Islet of Langerhans (tissue), 1 donor: ENCODE measurements around the gene MGP.

Experiments used
- FAIRE-seq: peaks from one replicate; lab custom pipeline; 2011; peaks lifted over from hg19 to GRCh38; lab: Jason Lieb, UNC

MGP gene

DNA sequence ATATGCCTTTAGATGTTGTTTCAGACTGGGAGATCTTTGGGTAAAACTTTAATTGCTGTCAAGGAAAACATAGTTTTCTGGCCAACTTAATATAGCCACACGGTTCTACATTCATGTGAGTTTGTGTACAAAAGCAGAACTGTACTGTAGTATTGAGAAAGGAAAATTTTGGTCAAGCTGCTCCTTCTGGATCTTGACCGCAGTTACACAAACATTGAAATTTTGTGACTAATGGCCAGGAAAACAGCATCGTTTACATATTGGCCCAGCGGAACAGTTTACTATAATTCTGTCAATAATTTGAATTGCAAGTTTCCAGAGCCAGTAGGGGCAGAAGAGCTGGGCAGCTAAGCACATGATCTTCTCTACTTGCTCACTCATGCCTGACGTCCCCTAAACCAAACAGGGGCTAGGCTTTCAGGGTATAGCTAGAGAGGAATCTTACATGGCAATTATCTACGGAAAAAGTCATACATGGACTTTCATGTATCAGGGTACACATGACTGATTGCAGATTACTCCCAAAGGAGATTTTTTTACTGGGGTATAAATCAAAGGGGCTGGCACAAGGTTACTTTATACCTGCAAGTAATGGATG is 31.0 kb downstream of the MGP start:
- FAIRE-seq: no peak

GRCh38 chr12:14853961-14854360 is 31.7 kb downstream of the MGP start:
- no peak for FAIRE-seq

DNA sequence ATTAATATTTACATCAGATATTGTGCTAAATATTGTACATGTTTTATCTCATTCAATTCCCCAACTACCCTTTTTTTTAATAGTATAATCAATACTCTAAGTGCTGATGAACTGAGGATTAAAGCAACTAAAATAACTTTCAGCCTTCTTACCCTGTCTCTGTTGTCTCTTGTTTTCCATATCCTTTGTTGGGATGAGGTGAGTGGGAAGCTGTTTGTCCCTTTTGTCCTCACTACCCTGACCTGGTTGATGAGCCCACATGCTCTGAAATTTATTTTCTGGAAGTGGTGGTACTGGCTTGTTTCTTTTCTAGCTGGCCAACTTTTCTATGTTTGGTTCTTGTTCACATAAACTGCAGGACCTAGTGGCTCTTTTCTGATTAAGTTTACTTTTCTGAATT is 32.8 kb downstream of the MGP start:
- FAIRE-seq: no peak

- no peak for FAIRE-seq
Observed at GRCh38 chr12:14850929-14851663, 34.6 kb downstream of the MGP start.

GRCh38 chr12:14849661-14850060 is 36.0 kb downstream of the MGP start:
- FAIRE-seq: no peak

DNA sequence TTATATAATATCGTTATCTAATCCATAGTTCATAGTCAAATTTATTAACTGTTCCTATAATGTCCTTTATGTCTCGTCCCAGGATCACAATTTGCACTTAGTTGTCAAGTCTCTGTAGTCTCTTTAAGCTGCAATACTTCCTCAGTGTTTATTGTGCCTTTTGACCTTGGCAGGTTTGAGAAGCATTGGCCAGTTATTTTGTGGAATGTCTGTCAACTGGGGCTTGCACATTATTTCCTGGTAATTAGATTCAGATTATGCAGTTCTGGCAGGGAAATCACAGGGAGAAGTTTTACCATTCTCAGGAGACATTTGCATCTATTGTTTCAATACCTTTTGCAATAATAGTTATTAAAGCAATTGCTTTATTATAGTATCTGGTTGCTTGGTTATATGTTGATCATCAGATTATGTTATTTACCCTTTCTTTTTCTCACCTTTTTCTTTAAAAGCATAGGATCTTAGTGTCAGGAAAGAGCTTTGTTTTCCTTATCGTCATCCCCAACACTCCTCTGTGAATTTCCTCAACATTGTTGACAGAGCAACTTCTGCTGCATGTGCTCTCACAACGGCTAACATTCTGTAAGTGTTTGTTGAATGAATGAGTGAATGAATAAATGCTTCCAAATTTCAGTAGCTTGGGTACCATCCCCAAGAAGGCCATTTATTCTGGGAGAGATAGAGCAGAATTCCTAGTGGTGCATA is 38.6 kb downstream of the MGP start:
- no peak for FAIRE-seq

DNA sequence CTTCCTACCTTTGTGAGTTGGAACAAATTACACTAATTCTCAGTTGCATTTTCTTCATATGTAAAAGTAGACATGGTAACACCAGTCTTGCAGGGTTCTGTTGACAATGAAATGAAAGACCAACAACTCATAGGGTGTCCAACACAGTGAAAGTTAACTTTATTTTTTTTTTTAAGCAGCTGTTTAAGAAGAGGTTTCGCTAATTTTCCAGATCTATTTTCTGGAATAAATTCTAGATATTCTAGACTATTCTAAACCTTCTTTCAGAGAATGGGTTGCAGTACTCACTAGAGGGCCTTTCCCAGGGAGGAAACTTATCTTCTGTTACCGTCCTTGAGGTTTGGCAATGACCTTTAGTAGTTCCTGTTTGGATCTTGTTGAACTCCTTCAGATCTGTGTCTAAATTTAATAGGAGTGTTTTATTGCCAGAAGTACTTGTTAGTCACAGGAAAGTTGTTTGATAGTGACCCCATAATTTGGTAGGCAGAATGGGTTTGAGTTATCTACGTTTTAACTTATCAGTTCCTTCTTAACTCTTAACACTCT is 39.5 kb downstream of the MGP start:
- no peak for FAIRE-seq

GRCh38 chr12:14845350-14845750 is 40.3 kb downstream of the MGP start:
- peak; percentile 92 for FAIRE-seq

- no peak for FAIRE-seq
Observed at GRCh38 chr12:14844401-14844800, 41.3 kb downstream of the MGP start.

DNA sequence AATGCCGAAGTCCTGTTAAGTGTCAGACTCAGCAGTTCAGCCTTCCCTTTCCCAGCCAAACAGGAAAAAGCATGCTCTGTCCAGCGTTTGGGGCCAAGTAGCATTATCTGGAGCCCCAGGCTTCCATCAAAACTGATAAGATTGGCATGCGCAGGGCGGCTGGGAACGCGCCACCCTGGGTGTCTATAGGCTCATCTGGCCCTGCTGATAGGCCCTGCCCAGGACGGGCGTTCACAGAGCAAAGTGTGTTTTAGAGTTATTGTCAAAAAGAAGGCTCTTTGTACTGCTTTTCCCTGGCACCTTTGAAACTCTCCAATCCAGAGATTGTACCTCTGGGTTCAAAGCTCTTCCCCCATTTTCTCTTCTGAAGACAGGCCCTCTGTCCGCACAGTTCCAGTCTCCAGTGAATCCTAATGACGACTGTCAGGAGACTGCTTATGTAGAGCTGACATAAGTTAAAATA is 42.2 kb downstream of the MGP start, which contains the start of gene ART4:
Gene ART4 (minus strand): TSS at position 102 of the 463 bp plus-strand sequence. CDS start 413 bp downstream, outside the sequence.
- no peak for FAIRE-seq

DNA sequence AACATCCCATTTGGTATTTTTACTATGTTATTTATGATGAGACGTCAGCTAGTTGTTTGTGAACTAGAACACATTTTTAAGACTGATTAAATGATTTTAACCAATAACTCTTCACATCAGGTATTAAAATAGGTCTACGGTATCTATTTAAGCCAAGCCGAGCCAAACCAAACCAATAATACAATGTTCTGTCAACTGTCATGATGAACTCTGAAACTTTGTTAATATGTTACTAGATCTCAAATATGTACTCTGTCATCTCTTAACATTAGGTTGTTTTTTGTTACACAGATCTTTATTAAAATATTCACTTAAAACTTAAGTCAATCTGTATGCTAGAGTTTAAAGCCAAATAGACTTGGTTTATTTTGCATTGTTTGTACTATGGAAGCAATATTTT is 43.3 kb downstream of the MGP start:
- FAIRE-seq: peak; percentile 95

GRCh38 chr12:14841761-14842160 is 43.9 kb downstream of the MGP start:
- peak; percentile 76 for FAIRE-seq

GRCh38 chr12:14840616-14841015 is 45.0 kb downstream of the MGP start:
- FAIRE-seq: no peak

DNA sequence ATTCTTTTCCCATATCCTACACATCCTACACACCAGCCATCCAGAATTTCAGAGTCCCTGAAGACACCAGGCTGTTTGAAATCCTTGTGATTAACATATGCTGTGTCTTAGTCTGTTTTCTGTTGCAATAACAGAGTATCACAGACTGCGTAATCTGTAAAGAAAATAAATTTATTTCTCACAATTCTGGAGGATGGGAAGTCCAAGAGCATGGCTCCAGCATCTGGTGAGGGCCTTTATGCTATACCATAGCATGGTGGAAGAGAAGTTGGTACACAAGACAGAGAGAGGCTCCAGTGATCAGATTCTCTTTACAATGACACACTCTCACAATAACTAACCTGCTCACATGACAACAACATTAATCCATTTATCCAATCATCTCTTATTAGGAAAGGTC is 46.4 kb downstream of the MGP start:
- no peak for FAIRE-seq

GRCh38 chr12:14836336-14837210 is 49.1 kb downstream of the MGP start:
- no peak for FAIRE-seq

- FAIRE-seq: peak; percentile 92
Observed at GRCh38 chr12:14834509-14834908, 51.1 kb downstream of the MGP start.

DNA sequence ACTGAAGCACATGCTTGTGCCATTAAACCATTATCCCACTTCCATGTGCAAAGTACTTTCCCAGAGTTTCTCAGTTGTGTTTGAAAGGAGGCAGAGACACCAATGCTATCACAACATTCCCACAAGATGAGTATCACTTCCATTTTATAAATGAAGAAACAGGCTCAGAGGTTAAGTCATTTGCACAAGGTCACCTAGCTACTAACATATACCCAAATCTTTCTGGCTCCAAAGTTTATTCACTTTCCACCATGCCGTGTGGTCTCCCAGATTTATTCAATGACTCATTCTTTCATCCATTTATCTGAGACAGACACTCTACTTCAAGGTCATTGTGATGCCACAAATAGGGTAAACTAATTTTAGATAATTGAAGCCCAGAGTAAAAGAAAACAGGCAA is 51.7 kb downstream of the MGP start:
- no peak for FAIRE-seq

GRCh38 chr12:14833336-14833735 is 52.3 kb downstream of the MGP start:
- peak; percentile 77 for FAIRE-seq
